Muscle of back (tissue), 11 donors: ENCODE measurements around the gene ARHGEF10L. TPM values are rescaled to one million over a fixed set of nuclear protein-coding genes. Genes with fewer than 3 reads are reported as not detected.
A peak's percentile ranks its signal among the peaks of the same experiment; 100 is the strongest.

Source experiments
- DNase-seq, 3 donors: peaks; one replicate each; pipeline versions ENCODE4 v3.0.0 to v3.0.0-alpha.2; 2013
- polyA plus RNA-seq, 10 donors: library from polyadenylated mRNA; unstranded; fragments of 120-200 nt; gene quantifications; one replicate each; pipeline ENCODE4 v1.2.1, GENCODE V29; 2013; ENCODE audit not compliant: insufficient read length in 10 of 10

Gene ARHGEF10L
- polyA plus RNA-seq, 10 donors: 16.6 to 22.8 (median 19.6) TPM

DNA sequence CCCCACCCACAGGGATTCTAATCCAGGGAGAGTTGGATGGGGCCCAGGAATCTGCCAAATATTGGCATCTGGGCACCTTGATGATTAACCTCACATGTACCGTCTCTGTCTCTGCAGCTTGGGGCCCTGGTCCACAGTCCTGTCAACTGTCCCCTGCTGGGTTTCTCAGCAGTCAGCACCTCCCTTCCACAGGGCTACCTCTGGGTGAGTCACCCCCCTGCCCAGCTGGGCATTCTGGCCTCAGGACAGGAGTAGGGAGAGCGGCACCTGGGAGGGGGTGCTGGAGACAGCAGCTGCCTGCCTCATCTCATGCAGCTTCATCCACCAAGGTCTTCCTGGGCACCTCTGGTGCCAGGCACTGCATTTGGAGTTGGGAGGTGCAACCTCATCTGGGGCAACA, 115.0 kb downstream of the ARHGEF10L start:
- DNase-seq: no peak

DNA sequence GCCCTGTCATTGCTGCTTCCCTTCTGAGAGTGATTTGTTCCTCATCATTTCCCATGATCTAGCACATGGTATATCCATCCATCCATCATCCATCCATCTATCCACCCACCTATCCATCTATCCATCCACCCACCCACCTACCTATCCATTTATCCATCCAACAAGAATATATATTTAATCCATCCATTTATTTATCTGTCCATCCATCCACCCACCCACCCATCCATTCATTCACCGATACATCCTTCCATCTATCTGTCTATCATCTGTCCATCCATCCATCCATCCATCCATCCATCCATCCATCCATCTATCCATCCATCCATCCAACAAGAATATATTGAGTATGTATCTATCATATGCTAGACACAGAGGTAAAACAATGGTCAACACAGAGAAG, 115.7 kb downstream of the ARHGEF10L start:
- no peak for DNase-seq

DNA sequence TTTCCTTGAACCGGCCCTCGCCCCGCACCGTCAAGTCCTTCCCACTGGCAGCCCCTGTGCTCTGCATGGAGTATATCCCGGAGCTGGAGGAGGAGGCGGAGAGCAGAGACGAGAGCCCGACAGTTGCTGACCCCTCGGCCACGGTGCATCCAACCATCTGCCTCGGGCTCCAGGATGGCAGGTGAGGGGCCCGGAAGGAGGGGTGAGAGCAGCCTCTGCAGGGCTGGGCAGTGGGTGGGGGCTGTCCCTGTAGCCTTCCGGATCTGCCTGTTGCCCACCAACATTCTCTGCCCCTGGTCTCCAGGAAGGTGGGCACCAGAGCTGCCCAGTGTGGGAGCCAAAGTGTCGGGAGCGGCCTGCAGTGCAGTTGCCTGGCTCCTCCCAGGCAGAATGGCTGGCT, 116.4 kb downstream of the ARHGEF10L start:
- DNase-seq: no peak

DNA sequence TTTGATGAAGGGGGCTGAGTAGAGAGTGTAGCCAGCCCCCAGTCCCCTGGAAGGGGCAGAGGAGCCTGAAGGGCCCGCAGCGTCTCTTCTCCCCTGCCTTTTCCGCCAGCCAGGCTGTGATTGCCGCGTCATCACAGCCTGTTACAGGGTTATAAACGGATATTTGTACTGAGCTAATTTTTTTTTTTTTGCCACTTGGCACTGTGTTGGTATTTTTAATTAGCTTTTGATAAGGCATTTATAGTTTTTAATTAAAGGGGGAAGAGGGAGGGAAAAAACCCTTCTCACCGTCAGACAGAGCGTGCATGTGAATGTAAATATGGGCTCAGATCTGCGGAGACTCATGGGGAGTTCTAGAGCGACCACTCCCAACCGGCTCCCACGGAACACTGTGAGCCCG, 117.9 kb downstream of the ARHGEF10L start:
- no peak for DNase-seq

DNA sequence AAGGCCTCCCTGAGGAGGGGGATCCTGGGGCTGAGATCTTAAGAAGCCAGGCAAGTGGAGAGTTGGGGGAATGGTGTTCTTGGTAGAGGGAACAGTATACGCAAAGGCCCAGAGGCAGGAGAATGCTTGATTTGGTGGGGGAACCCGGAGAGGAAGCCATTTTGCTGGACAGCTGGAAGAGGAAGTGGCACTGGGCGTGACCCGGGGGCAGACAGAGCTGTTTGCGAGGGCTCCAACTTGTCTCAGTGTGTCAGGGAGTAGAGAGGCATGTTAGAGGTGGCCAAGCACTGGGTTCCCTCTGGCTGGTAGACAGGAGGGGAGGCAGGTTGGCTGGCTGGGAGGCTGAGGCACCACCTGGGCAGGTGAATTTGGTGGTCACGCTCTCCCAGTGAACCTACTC, 119.3 kb downstream of the ARHGEF10L start:
- no peak for DNase-seq

DNA sequence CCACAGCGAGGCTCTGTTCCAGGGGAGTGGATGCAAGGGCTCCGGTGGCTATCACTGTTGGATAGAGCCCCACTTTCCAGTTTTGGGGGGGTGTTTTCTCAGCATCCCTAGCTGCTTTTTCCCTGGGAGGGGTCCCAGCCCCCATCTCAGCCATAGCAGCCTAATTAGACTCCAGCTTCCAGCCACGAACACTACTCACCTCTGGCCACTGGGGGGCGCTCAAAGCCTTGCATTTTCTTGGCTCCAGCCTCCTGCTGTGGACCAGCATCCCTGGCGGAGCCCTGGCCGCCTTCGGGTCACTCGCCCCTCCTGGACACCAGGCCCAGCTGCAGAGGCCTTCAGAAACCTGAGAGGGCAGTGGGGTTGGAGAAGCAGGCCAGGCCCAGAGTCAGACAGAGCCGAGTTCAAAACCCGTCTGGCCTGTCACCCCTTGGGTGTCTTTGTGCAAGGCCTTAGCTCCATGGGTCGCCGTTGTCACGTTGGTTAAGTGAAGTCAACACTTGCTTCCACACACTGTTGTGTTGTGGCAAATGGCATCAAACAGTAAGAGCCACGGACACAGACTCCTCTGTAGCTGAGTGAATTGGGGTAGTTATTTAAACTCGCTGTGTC, 122.2 kb downstream of the ARHGEF10L start:
- peak; percentile 29 to 74 (median 42) for DNase-seq

DNA sequence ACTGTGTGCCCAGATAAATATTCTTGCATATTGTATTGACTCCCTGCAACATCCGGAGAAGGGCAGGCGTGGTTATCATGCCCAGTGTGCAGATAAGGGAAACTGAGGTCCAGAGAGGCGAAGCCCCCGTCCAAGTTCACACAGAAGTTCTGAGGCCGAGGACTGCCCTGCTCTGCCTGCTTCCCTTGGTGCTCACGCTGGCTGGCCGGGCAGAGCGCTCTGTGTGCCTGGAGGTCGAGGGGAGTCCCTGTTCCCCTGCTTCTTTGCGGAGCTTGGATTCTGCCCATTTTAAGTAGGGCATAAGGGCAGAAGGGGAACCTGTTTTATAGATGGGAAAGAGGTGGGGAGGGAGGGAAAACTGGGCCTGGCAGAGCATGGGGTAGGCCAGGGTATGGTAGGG, 122.8 kb downstream of the ARHGEF10L start:
- DNase-seq: no peak

DNA sequence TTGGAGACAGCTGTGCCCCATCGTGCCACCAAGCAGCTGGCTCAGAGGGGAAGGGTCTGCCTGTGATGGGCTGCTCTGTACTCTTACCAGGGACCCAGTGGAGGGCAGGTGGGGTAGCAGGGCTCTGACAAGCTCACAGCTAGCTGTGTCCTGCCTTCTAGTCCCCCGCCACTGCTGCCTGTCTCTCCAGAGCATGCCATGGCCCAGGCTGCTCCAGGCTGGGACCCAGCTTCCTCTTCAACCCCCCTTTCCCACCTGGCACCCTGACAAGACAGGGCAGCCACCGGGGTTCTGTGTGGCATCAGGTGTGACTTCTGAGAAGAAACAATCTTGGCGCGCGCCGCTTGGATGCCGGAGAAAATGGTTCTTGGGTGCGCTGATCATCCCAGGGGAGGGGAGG, 123.3 kb downstream of the ARHGEF10L start:
- no peak for DNase-seq

DNA sequence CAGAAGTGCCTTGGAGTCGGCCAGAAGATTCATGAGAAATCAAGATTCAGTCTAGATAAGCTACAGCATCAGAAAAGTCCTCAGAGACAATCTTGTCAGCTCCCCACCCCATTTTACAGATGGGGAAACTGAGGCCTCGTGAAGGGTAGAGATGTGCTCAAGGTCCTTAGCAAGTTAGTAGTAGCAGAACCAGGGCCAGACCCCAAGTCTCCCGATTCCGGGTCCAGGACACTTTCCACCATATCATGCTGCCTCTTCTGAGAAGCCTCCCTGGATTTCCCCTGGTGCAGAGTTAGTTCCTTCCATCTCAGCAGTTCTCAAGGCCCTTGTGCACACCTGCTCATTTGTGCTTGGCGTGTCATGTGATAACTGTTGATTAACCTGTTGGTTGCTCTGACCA, 124.1 kb downstream of the ARHGEF10L start:
- DNase-seq: no peak

DNA sequence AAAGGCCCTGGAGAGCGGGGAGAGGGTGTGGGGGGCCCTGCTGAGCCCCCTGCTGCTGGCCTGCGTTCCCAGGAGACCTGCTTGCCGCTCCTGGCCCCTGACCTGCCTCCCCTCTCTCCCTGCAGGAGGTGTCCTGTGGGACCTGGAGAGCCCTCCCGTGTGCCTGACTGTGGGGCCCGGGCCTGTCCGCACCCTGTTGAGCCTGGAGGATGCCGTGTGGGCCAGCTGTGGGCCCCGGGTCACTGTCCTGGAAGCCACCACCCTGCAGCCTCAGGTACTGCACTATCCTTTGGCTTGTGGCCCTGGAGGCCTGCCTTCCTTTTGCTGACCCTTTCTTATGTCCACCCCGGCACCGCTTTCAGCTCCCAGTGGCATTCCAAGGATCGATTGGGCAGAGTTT, 124.8 kb downstream of the ARHGEF10L start:
- DNase-seq: no peak

DNA sequence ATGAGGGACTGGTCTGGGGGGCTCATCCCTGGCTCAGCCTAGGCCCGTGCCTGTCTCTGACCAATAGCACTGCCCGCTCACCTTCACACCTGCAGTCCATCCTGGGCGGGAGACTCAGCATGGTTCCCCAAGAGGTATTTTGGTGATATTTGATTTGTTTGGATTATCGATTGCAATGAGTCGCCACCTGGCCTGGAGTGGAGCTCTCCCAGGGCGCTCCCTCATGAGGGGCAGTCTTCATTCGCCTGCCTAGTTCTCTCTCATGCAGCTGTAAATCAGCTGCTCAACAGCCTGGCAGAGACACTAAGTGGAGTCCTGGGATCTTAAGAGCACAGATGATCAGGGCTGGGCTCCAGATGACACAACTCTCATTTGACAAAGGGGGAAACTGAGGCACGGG, 125.6 kb downstream of the ARHGEF10L start:
- no peak for DNase-seq

DNA sequence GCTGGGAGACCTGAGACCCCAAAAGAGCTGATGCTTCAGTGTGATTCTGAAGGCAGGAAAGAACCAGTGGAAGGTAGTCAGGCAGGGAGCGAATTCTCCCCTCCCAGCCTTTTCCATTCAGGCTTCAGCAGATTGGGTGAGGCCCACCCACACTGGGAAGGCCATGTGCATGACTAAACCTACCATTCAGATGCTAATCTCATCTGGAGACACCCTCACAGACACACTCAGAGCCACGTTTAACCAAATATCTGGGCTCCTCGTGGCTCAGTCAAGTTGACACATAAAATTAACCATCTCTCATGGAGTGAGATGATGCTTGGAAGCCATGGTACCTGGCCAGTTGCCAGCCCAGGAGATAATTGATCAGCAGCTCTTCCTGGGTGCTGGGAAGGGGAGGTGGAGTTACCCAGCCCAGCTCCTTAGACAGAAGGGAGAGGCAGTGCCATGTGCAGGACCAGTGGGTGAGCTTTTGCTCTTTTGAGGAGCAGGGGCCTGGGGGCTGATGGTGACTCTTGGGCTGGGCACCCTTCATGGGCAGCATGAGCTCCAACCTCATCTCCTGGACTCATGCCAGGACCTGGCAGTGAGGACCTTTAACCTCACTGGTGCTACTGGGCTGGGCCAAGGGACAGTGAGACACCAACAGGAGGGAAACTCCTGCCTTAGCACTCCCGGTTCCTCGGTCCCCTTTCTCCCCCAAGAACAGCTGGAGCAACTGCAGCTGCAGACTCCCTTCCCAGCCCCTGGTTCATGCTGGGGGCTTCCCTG, 126.6 kb downstream of the ARHGEF10L start:
- DNase-seq: no peak

DNA sequence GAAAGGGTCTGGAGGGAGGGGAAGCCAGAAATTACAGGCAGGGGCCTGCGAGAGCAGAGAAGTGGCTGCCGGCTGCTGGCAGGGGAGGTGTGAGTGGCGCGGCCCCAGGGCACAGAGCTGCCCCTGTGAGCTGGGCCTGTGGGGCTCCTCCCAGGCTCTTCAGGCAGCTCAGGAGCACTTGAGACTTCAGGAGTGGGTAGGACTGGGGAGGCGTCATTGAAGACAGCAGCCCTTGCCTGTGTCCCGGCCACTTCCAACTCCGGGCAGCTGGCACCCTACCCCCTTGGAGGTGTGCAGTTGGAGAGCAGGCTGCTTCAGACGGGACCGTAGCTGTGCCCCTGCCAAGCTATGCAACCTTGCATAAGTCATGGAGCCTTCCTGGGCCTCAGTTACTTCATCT, 128.1 kb downstream of the ARHGEF10L start:
- no peak for DNase-seq

DNA sequence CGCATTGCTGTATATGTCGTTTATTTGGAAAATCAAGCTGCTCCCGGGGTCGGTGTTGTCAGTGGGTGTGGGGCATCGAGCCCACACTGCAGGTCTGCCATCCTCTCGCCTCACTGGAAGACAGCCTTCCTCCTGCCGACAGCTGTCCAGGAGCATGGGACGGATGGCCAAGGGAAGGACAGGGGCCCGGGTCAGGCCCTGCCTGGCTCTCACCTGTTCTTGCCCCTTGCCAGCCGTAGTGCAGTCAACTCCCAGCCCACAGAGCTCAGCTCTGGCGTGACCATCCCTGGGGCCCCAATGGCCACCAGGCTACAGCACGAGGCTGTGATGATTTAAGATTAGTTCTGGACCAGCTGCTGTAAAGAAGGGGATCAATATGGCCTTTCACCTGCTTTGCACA, 128.7 kb downstream of the ARHGEF10L start:
- no peak for DNase-seq

DNA sequence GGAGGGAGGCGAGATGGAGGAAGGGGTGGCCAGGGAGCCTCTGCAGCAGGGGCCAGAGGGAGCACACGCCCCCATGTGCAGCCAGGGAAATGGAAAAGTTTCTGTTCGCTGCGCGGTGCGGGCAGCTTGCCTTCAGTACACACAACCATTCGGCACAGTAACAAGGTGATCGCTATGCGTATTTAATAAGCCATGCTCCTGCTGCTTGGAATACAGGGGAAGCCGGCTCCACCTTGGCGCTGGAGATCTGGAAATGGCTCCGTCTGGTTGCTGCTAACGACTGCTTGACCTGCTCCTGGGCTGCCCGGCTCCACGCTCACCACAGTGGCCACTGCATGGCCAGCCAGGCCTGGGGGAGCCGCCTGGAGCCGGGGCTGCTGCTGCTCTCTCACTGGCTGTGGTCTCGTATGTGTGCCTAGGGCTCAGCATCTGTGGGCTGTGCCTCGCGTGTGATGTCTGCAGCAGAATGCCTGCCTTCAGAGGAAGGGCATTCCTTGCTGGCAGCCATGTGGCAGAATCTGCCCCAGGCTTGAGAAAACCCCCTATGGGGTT, 129.2 kb downstream of the ARHGEF10L start:
- DNase-seq: no peak

DNA sequence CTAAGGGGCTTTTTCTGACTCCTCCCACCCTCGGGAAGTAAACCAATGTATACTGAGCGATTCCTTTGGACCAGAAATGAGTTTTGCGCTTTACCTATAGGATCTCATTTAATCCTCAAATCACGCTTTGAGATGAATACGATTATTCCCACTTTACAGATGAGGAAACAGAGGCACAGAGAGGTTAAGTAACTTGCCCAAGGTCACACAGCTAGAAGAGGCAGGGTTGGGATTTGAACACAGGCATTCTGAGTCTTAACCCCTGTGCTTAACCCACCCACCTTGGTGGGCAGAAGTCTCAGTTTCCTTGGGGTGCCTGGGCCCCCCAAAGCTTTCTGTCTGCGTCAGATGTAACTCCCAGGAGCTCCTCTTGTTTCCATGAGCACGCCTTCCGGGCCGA, 129.8 kb downstream of the ARHGEF10L start:
- no peak for DNase-seq

DNA sequence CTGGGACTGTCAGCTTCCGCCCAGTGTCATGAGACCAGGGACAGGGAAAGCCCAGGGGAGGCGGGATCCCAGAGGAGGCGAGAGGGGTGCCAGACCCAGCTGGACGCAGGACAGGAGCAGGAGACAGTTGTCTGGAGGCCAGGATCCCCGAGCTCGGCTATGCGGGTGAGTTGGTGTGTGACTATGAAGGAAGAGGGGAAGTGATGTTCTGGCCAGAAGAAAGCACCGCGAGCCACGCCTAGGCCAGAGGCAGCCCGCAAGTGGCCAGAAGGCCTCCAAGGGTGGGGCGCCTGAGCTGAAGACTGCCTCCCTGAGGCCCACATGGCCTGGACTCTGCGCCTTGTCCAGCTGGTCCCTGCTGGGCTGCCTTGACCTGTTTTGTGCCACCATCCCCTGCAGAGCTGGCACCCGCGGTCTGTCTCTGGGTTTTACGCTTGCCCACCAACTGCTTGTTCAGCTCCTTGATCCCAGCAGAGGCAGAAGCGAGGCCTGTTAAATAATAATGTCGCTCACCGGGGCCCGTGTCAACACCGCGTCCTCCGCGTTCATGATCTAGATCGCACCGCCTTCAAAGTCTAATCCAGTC, 130.5 kb downstream of the ARHGEF10L start:
- DNase-seq: no peak

DNA sequence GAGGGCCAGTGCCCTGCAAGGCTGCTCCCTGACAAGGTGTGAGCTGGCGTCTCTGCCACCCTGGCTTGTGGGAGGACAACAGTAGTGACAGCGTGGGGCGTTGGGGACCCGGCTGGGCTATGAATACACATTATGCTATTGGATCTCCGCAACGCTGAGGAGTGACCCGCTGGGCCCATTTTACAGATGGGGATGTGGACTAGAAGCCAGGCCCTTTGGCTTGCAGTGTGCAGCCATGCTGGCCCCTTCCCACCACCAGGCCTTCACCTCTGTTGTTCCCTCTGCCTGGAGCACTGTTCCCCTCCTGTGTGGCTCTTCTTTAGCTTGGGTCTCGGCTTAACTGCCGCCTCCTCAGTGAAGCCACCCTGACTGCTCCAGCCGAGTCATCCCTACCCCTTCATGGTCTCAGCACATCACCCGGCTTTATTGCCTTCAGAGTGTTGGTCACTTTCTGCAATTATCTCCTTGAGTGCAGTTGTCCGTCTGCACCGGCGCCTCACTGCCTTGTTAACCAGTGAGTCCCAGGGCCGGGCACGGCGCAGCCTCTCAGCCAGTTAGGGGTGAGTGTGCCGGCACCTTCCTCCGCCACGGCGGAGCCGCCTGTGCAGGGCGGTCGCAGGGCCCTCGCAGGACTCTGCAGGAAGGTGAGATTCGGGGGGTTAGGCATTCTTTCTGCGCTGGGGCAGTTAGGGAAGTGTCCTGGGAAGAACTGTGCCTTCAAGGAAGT, 131.3 kb downstream of the ARHGEF10L start:
- no peak for DNase-seq

DNA sequence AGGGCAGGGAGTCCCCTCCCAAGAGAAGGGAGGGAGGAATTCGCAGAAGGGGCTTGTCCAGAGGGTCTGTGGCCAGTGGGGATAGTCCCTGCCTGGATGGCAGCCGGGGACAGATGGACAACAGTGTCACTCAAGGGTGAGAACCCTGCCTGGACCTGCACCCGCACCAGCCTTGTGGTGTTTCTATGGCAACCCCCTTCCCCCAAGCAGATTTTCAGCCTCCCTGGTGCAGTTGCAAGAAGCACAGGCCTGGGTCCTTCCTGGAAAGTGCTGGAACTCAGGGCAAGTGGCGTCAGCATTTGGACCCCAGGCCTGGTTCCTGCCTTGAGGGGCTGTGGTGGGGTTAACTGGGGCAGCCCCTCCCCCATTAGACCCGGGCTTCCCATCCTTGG, 131.8 kb downstream of the ARHGEF10L start:
- DNase-seq: no peak

DNA sequence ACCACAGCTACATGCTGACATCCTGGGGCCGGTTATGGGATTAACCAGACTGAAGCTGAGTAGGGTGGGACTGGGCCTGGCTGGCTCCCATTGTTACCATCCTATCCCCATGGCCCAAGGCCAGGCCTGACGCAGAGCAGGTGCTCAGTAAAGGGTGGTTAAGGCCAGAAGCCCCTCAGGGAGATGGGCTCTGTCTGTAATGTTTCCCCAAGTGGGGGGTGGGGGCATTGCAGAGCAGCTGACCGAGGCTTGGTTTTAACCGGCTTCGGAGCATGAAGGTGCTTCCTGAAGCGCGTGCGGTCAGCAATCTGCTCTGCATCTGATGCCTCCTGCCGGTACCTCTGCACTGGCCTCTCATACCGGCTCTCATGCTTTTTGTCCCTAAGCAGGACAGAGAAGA, 132.2 kb downstream of the ARHGEF10L start:
- DNase-seq: no peak

DNA sequence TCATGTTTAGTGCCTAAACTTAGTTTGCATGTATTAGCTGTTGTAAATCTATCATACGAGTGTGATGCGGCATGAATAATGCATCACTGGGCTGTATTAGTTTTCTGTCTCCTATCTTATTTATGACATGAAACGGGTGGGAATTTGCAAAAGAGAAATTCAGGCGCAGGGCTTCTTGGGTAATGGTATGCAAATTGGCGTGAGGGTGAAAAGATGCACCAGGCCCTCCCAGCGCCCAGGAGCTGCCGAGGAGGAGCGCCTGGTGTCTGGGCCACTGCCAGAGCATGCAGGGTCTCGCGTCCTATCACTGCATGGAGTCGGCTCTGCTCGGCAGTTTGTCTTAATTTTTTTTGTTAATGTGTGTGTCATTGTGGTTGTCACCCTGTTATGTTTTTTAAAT, 132.7 kb downstream of the ARHGEF10L start:
- DNase-seq: no peak

DNA sequence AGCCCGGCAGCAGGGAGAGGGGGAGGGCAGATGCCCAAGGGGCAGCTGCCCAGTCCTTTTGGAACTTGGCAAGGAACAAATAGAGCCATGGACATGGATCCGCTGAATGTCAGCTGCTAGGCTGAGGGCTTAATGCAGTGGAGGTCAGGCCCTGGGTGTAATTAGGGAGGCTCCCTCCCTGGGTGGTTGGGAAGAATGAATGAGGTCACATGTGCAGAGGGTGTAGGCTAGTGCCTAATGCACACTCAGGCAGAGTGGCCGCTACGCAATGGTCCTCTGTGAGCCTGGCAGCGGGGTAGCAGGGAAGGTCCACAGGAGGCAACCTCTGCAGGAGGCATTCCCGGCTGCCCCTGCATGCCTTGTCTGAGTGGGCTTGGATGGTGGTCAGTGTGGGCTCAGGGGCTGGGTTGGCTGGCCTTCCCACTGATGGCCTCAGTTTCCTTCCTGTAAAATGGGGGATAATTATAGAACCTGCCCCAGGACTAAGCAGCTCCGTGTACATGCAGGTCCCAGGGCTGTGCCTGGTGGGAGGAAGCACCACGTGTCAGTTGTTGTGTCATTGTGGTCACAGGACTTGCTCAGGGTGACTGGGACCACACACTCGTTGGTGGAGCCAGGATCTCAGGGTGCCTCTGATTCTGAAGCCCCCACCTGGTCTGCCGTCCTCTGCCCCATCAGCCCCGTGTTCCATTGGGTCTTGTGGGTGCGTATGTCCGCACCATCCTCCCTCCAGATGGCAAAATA, 134.0 kb downstream of the ARHGEF10L start:
- DNase-seq: peak; percentile 44 to 65 (median 58)
